Skeletal muscle satellite cell (primary cell): ENCODE measurements around the gene FOXP4.

Experiments used
- H3K27me3 ChIP-seq: 2 replicates; pipeline ENCODE4 v1.7.0; 2013; ENCODE audit warnings: low read length; ENCODE audit not compliant: control insufficient read depth, insufficient read depth
- H3K36me3 ChIP-seq: 2 replicates; pipeline ENCODE4 v1.7.0; 2013; ENCODE audit warnings: mild to moderate bottlenecking, control low read depth, low read length; ENCODE audit not compliant: insufficient read depth
- H3K4me1 ChIP-seq: 2 replicates; pipeline ENCODE4 v1.7.0; 2013; ENCODE audit warnings: low read length; ENCODE audit not compliant: control insufficient read depth, insufficient read depth
- H3K4me2 ChIP-seq: 2 replicates; pipeline ENCODE4 v1.7.0; 2013; ENCODE audit warnings: mild to moderate bottlenecking, low read length
- H3K4me3 ChIP-seq: 2 replicates; pipeline ENCODE4 v1.7.0; 2013; ENCODE audit warnings: low read length
- H3K9ac ChIP-seq: 2 replicates; pipeline ENCODE4 v1.7.0; 2013; ENCODE audit warnings: mild to moderate bottlenecking, low read depth, low read length, moderate library complexity
- H3K9me3 ChIP-seq: replicated peaks from 2 replicates; pipeline ENCODE4 v1.7.0; 2013; ENCODE audit warnings: mild to moderate bottlenecking, control low read depth, low read length

The FOXP4 gene

GRCh38 chr6:41523915-41524633, 22.1 kb upstream of the FOXP4 start:
- H3K4me2 ChIP-seq: no peak overlapping the region
- peaks cover 55% of the 10 kb centered on the region for H3K27me3 ChIP-seq
- no peaks in the 10 kb centered on the region for H3K36me3 ChIP-seq
- H3K4me3 ChIP-seq: no peak overlapping the region
- H3K9ac ChIP-seq: no peak overlapping the region
- H3K4me1 ChIP-seq: no peaks in the 10 kb centered on the region
- H3K9me3 ChIP-seq: no peaks in the 10 kb centered on the region

GRCh38 chr6:41524634-41525011, 21.6 kb upstream of the FOXP4 start:
- Histone ChIP-seq H3K9me3 (no peaks in the 10 kb centered on the region), H3K4me1 (no peaks in the 10 kb centered on the region), H3K27me3 (peaks cover 59% of the 10 kb centered on the region), H3K4me2 (no peak overlapping the region), H3K4me3 (no peak overlapping the region), H3K9ac (no peak overlapping the region), H3K36me3 (no peaks in the 10 kb centered on the region)

GRCh38 chr6:41527721-41528408, 18.3 kb upstream of the FOXP4 start:
- no peaks in the 10 kb centered on the region for H3K9me3 ChIP-seq
- H3K4me2 ChIP-seq: peak overlapping the region; percentile 54
- H3K9ac ChIP-seq: no peak overlapping the region
- H3K4me1 ChIP-seq: peaks cover 10% of the 10 kb centered on the region
- H3K4me3 ChIP-seq: no peak overlapping the region
- no peaks in the 10 kb centered on the region for H3K36me3 ChIP-seq
- H3K27me3 ChIP-seq: peaks cover 57% of the 10 kb centered on the region

DNA sequence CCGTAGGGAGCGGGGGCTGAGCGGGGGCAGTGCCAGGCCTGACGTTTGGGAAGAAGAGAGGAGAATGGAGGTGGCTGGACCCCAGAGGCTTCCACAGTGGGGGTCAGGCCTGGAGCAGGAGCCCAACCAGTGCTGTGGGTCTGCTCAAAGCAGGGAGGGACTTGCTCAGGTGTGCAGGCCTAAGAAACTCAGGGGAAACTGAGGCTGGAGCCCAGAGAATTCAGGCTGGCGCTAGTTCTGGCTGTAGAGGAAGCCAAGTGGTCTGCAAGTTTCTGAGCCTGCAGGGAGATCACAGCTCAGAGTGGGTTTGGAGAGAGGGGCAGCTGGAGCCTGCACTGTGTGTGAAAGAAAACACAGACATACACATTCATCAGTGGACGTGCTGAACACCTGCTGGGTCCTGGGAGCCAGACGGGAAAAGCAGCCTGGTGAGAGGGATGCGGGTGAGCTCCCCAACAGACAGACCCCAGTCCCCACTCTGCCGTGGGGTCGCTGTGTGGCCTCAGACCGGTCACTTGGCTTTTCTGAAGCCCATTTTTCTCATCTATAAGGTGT, 17.7 kb upstream of the FOXP4 start:
- Histone ChIP-seq H3K4me2 (no peak overlapping the region), H3K4me1 (peaks cover 10% of the 10 kb centered on the region), H3K27me3 (peaks cover 52% of the 10 kb centered on the region), H3K9me3 (no peaks in the 10 kb centered on the region), H3K4me3 (no peak overlapping the region), H3K9ac (no peak overlapping the region), H3K36me3 (no peaks in the 10 kb centered on the region)

- Histone ChIP-seq H3K4me2 (no peak overlapping the region), H3K27me3 (peaks cover 47% of the 10 kb centered on the region)
These were observed 17.1 kb upstream of the FOXP4 start for GRCh38 chr6:41529049-41529448.

GRCh38 chr6:41529970-41530369, 16.2 kb upstream of the FOXP4 start:
- H3K36me3 ChIP-seq: no peaks in the 10 kb centered on the region

More at GRCh38 chr6:41529049-41529448, 17.1 kb upstream of the FOXP4 start:
- no peaks in the 10 kb centered on the region for H3K9me3 ChIP-seq
- H3K36me3 ChIP-seq: no peaks in the 10 kb centered on the region
- peaks cover 10% of the 10 kb centered on the region for H3K4me1 ChIP-seq
- no peak overlapping the region for H3K4me3 ChIP-seq
- no peak overlapping the region for H3K9ac ChIP-seq

GRCh38 chr6:41530476-41530875, 15.7 kb upstream of the FOXP4 start:
- H3K4me2 ChIP-seq: no peak overlapping the region
- no peak overlapping the region for H3K4me3 ChIP-seq
- peaks cover 49% of the 10 kb centered on the region for H3K27me3 ChIP-seq
- H3K36me3 ChIP-seq: no peaks in the 10 kb centered on the region
- H3K9ac ChIP-seq: no peak overlapping the region
- H3K4me1 ChIP-seq: peaks cover 10% of the 10 kb centered on the region
- no peaks in the 10 kb centered on the region for H3K9me3 ChIP-seq

More at GRCh38 chr6:41529970-41530369, 16.2 kb upstream of the FOXP4 start:
- no peak overlapping the region for H3K4me2 ChIP-seq
- peaks cover 49% of the 10 kb centered on the region for H3K27me3 ChIP-seq
- H3K4me3 ChIP-seq: no peak overlapping the region
- no peaks in the 10 kb centered on the region for H3K9me3 ChIP-seq
- peaks cover 10% of the 10 kb centered on the region for H3K4me1 ChIP-seq
- H3K9ac ChIP-seq: no peak overlapping the region

GRCh38 chr6:41531016-41531415, 15.2 kb upstream of the FOXP4 start:
- H3K4me1 ChIP-seq: peaks cover 10% of the 10 kb centered on the region
- H3K9me3 ChIP-seq: no peaks in the 10 kb centered on the region
- H3K4me3 ChIP-seq: no peak overlapping the region
- peaks cover 53% of the 10 kb centered on the region for H3K27me3 ChIP-seq
- H3K36me3 ChIP-seq: no peaks in the 10 kb centered on the region
- no peak overlapping the region for H3K9ac ChIP-seq
- no peak overlapping the region for H3K4me2 ChIP-seq

DNA sequence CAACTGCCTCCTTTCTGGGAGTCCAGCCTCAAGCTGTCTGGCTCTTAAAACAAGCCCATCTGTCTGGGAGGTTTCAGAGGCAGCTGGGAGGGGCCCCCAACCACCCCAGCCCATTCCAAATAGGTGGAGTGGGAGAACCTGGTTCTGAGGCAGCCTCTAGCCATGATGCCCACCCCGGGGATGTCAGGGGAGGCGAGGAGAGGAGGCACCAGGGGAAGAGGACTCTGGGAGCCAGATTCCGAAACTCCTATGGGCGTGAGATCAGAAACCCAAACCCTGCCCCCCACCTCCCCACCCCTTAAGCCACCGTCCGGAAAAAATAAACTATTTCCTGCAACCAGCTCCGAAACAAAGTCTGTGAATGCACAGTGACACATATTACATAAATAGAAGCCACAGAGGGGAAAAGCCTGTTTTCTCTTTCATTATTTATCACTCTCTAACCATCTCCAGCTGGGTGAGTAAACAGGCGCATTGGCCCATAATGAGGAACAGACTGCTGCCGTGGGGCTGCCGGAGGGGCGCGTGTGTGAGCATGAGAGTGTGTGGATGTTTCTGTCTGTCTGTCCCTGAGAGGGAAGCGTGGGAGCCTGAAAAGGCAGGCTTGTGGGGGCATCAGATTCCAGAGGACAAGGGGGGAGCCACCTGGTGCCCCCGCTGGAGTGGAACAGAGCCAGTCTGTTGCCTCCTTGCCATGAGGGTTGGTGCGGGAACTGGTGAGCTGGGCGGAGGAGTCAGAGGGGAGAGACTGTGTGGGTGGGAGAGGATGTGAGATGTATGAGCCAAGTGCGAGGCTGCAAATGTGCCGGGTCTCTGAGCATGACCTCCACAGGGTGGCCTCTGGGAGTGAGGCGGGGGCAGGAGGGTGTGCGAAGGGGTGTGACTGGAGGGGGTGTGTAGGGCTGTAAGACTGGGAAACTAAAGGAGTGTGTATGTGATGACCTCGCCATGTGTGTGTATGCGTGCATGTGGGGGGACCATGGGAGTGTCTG, 14.3 kb upstream of the FOXP4 start:
- peak overlapping the region; percentile 7 for H3K4me3 ChIP-seq
- peak overlapping the region; percentile 60 for H3K4me2 ChIP-seq
- H3K9ac ChIP-seq: no peak overlapping the region
- peaks cover 10% of the 10 kb centered on the region for H3K4me1 ChIP-seq
- H3K27me3 ChIP-seq: peaks cover 54% of the 10 kb centered on the region
- H3K36me3 ChIP-seq: no peaks in the 10 kb centered on the region
- H3K9me3 ChIP-seq: no peaks in the 10 kb centered on the region

GRCh38 chr6:41535766-41536165, 10.4 kb upstream of the FOXP4 start:
- H3K27me3 ChIP-seq: peaks cover 37% of the 10 kb centered on the region
- no peaks in the 10 kb centered on the region for H3K36me3 ChIP-seq
- no peaks in the 10 kb centered on the region for H3K9me3 ChIP-seq
- H3K9ac ChIP-seq: no peak overlapping the region
- no peak overlapping the region for H3K4me2 ChIP-seq
- H3K4me3 ChIP-seq: no peak overlapping the region
- peaks cover 10% of the 10 kb centered on the region for H3K4me1 ChIP-seq
